Left cardiac atrium (tissue), 4 donors: ENCODE measurements around the gene GABRG3. TPM values are rescaled to one million over a fixed set of nuclear protein-coding genes. Genes with fewer than 3 reads are reported as not detected.

ENCODE experiments used
- ATAC-seq, 2 donors: fragments of 200-7000 bp; cut with Tn5 transposase; one replicate each; pipeline ENCODE4 v1.9.1; 2020; ENCODE audit warnings: mild to moderate bottlenecking in 2 of 2, moderate library complexity in 2 of 2
- DNase-seq: peaks from one replicate; pipeline ENCODE4 v3.0.0-alpha.2; 2020
- intact Hi-C, 2 donors: fragments of 100-400 bp; cut with DNase I; formaldehyde crosslinking; loops; one replicate each; pipeline versions ENCODE4 v1.14.1 to v1.15.1; 2022 to 2023
- total RNA-seq, 2 donors: library from RNA; stranded (reverse); fragmentation: NEBNext Ultra II Directional; extraction: Animal tissue kit (Norgen Biotek cat#: 25700); gene quantifications; one replicate each; pipeline ENCODE4 v1.2.1, GENCODE V29; 2021
- donor health status: DM: no; HTN: yes; CAD: no.
- donor health status: DM: no; HTN: yes; CAD: no; lungs with severe emphysema.
- donor health status: DM: yes; HTN: yes; CAD: no.
- donor health status: Dilated cardiomyopathy.

The GABRG3 gene
- total RNA-seq, 2 donors from 2014 or later, result not detected

- ATAC-seq (no peak), DNase-seq (no peak)
- intact Hi-C loops, result no loop called here
Measured at GRCh38 chr15:27495963-27496459, 525.0 kb downstream of the GABRG3 start.

- no peak for ATAC-seq
- intact Hi-C loops, result no loop called here
Measured at GRCh38 chr15:27498700-27499099, 527.7 kb downstream of the GABRG3 start.

GRCh38 chr15:27499191-27499590 lies 528.2 kb downstream of the GABRG3 start:
- intact Hi-C loops, result no loop called here
- DNase-seq, result no peak
- ATAC-seq, result no peak

More at GRCh38 chr15:27498700-27499099, 527.7 kb downstream of the GABRG3 start:
- DNase-seq, result no peak

- ATAC-seq (no peak), DNase-seq (no peak)
- intact Hi-C loops, result no loop called here
Measured at GRCh38 chr15:27499719-27500118, 528.7 kb downstream of the GABRG3 start.

GRCh38 chr15:27500206-27500605 lies 529.2 kb downstream of the GABRG3 start:
- no peak for DNase-seq
- ATAC-seq, result no peak
- intact Hi-C loops, result no loop called here

GRCh38 chr15:27506752-27507151 lies 535.8 kb downstream of the GABRG3 start:
- intact Hi-C loops, result no loop called here
- ATAC-seq (no peak), DNase-seq (no peak)

GRCh38 chr15:27509014-27509413 lies 538.0 kb downstream of the GABRG3 start:
- DNase-seq (no peak), ATAC-seq (no peak)
- intact Hi-C loops, result no loop called here

- ATAC-seq, result no peak
- intact Hi-C loops, result no loop called here
Measured at GRCh38 chr15:27512281-27513001, 541.5 kb downstream of the GABRG3 start.

GRCh38 chr15:27514526-27514925 lies 543.5 kb downstream of the GABRG3 start:
- intact Hi-C loops, result no loop called here
- ATAC-seq, result no peak

More at GRCh38 chr15:27512281-27513001, 541.5 kb downstream of the GABRG3 start:
- no peak for DNase-seq

GRCh38 chr15:27527490-27528067 lies 556.6 kb downstream of the GABRG3 start:
- ATAC-seq (no peak), DNase-seq (no peak)
- intact Hi-C loops, result no loop called here

More at GRCh38 chr15:27514526-27514925, 543.5 kb downstream of the GABRG3 start:
- no peak for DNase-seq

GRCh38 chr15:27529399-27529798 lies 558.4 kb downstream of the GABRG3 start:
- intact Hi-C loops, result no loop called here
- DNase-seq (no peak), ATAC-seq (no peak)

GRCh38 chr15:27530994-27531393 lies 560.0 kb downstream of the GABRG3 start:
- ATAC-seq (no peak), DNase-seq (no peak)
- intact Hi-C loops, result no loop called here

GRCh38 chr15:27532358-27532757 lies 561.4 kb downstream of the GABRG3 start:
- no peak for ATAC-seq
- DNase-seq, result no peak
- intact Hi-C loops, result no loop called here

GRCh38 chr15:27535445-27536129 lies 564.6 kb downstream of the GABRG3 start:
- ATAC-seq, result no peak
- intact Hi-C loops, result no loop called here
- DNase-seq, result no peak

GRCh38 chr15:27538325-27538724 lies 567.3 kb downstream of the GABRG3 start:
- ATAC-seq (no peak), DNase-seq (no peak)
- intact Hi-C loops, result no loop called here

- DNase-seq (no peak), ATAC-seq (no peak)
- intact Hi-C loops, result no loop called here
Measured at GRCh38 chr15:27541581-27541980, 570.6 kb downstream of the GABRG3 start.

- DNase-seq, result no peak
- intact Hi-C loops, result no loop called here
- no peak for ATAC-seq
Measured at GRCh38 chr15:27545494-27546255, 574.7 kb downstream of the GABRG3 start.

GRCh38 chr15:27549746-27550145 lies 578.8 kb downstream of the GABRG3 start:
- intact Hi-C loops, result no loop called here

GRCh38 chr15:27550635-27551034 lies 579.7 kb downstream of the GABRG3 start:
- ATAC-seq, result no peak

More at GRCh38 chr15:27549746-27550145, 578.8 kb downstream of the GABRG3 start:
- no peak for DNase-seq
- no peak for ATAC-seq

More at GRCh38 chr15:27550635-27551034, 579.7 kb downstream of the GABRG3 start:
- intact Hi-C loops, result no loop called here
- DNase-seq, result no peak
